ENCODE results near the gene ZBTB47. TPM values are rescaled to one million over a fixed set of nuclear protein-coding genes. Genes with fewer than 3 reads are reported as not detected.

The ZBTB47 gene
- total RNA-seq, 2 experiments from 2014 or later: 0.43 to 0.45 TPM

GRCh38 chr3:42651248-42652091 is 2.0 kb upstream of the ZBTB47 start:
- H3K4me1 Mint-ChIP-seq (ENCODE audit: low read depth): peaks cover 9% of the 10 kb centered on the region
- TF ChIP-seq CTCF (IDR thresholded peaks at IDR 0.05): no peak
- H3K9me3 Mint-ChIP-seq: no peaks in the 10 kb centered on the region
- peaks cover 5% of the 10 kb centered on the region for H3K27me3 Mint-ChIP-seq
- intact Hi-C loops (cut with micrococcal nuclease): no loop called here
- ChIA-PET CTCF (interaction anchor here (1.5 kb wide), 1 partner anchor 98 kb away, joined by 4 read pairs; no protein-coding TSS in a partner anchor), POLR2A (interaction anchor here (0.9 to 2.3 kb wide), 3 partner anchors 9 to 50 kb away, joined by 3 to 6 read pairs (median 3); partner anchors contain the start of gene NKTR)
- H3K27ac Mint-ChIP-seq: no peak overlapping the region
- H3K36me3 Mint-ChIP-seq (ENCODE audit: low read depth): peaks cover 7% of the 10 kb centered on the region
- DNase-seq: no peak
- no peak for ATAC-seq
- no peak overlapping the region for H3K4me3 Mint-ChIP-seq

GRCh38 chr3:42652251-42652610 is 1.3 kb upstream of the ZBTB47 start:
- CTCF ChIA-PET: interaction anchor here (1.1 to 1.5 kb wide), 2 partner anchors 10 to 97 kb away, joined by 3 to 4 read pairs; no protein-coding TSS in a partner anchor
- no peak overlapping the region for H3K27ac Mint-ChIP-seq
- peaks cover 6% of the 10 kb centered on the region for H3K4me1 Mint-ChIP-seq (ENCODE audit: low read depth)
- H3K36me3 Mint-ChIP-seq (ENCODE audit: low read depth): peaks cover 1% of the 10 kb centered on the region
- H3K4me3 Mint-ChIP-seq: no peak overlapping the region
- peaks cover 5% of the 10 kb centered on the region for H3K27me3 Mint-ChIP-seq
- no peaks in the 10 kb centered on the region for H3K9me3 Mint-ChIP-seq
- DNase-seq (no peak), ATAC-seq (no peak)
- intact Hi-C loops (cut with micrococcal nuclease): no loop called here
- POLR2A ChIA-PET: interaction anchor here (1.0 to 2.3 kb wide), 2 partner anchors 10 to 51 kb away, joined by 3 to 6 read pairs; partner anchors contain the start of gene NKTR
- no peak for TF ChIP-seq CTCF (IDR thresholded peaks at IDR 0.05)

- ChIA-PET POLR2A (interaction anchor here (1.0 to 2.3 kb wide), 2 partner anchors 10 to 52 kb away, joined by 3 to 6 read pairs; partner anchors contain the start of gene NKTR), CTCF (interaction anchor here (0.7 to 1.5 kb wide), 3 partner anchors 11 to 127 kb away, joined by 3 to 4 read pairs (median 3); no protein-coding TSS in a partner anchor)
- intact Hi-C loops (cut with micrococcal nuclease): no loop called here
- Mint-ChIP-seq H3K27me3 (peaks cover 5% of the 10 kb centered on the region), H3K36me3 (ENCODE audit: low read depth) (no peaks in the 10 kb centered on the region), H3K4me1 (ENCODE audit: low read depth) (peaks cover 6% of the 10 kb centered on the region), H3K9me3 (no peaks in the 10 kb centered on the region), H3K4me3 (peak overlapping the region; percentile 71), H3K27ac (no peak overlapping the region)
- DNase-seq (no peak), ATAC-seq (no peak)
- TF ChIP-seq CTCF (IDR thresholded peaks at IDR 0.05): no peak
These were observed 740 bp upstream of the ZBTB47 start for GRCh38 chr3:42652611-42653302.

- H3K36me3 Mint-ChIP-seq (ENCODE audit: low read depth): no peaks in the 10 kb centered on the region
- H3K4me1 Mint-ChIP-seq (ENCODE audit: low read depth): peaks cover 6% of the 10 kb centered on the region
- H3K27me3 Mint-ChIP-seq: peaks cover 5% of the 10 kb centered on the region
- CTCF ChIA-PET: interaction anchor here (0.7 to 1.4 kb wide), 3 partner anchors 11 to 127 kb away, joined by 3 to 4 read pairs (median 3); no protein-coding TSS in a partner anchor
- POLR2A ChIA-PET: no interaction called here
- ATAC-seq: no peak
- intact Hi-C loops (cut with micrococcal nuclease): no loop called here
- peak overlapping the region; percentile 71 for H3K4me3 Mint-ChIP-seq
- H3K27ac Mint-ChIP-seq: no peak overlapping the region
- TF ChIP-seq CTCF (IDR thresholded peaks at IDR 0.05): no peak
- DNase-seq: no peak
- H3K9me3 Mint-ChIP-seq: no peaks in the 10 kb centered on the region
These were observed 266 bp upstream of the ZBTB47 start for GRCh38 chr3:42653303-42653559.
